Activated T-helper 9 cell treated with anti-CD3 and anti-CD28 coated beads, Interleukin-2, amount 50 U/mL, for 16 hours (primary cell): ENCODE measurements around the gene SHC4.
"Not testable (repeated sequence)": the region's sequence is repeated elsewhere in the genome, so short reads cannot be mapped to it uniquely, and the experiment has no call there.

ENCODE experiments used
- DNase-seq: peaks from one replicate; pipeline ENCODE4 v3.0.0-alpha.2; 2020; ENCODE audit warnings: low read depth

Gene SHC4

DNA sequence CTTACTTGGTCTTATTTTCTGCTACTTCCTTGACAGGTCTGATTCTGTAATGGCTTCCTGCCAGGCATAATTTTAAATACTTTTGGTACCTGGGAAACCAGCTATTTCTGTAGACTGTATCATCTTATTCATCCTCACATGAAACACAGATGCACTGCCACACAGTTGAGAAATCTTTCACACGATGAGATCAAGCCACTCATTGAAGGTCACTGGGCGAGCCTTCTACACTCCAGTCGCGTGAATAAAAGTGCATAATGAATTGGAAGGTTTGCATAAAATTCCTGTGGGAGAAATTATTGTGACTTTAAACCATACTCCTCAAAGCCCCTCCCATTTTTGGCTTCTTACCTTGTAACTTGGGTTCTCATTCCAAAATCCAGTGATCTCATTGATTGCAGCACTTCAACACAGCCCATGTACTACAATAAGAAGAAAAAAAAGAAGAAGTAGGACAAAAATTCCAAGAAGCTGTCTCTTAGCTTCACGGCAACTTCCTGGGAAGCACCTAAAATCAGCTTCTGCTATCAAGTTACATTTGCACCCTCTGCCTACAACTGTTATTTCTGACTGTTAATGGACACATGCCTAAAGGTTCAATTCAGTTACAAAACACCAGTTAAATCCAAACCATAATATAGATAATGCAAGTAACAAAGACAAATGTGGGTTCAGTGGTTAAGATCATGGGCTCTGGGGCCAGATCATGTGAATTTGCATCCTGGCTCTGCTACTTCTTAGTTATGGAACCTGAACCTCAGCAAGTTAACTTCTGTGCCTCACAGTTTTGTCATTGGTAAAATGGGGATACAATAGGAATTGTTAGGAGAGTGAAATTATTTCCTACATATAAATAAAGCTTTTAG, 39.0 kb downstream of the SHC4 start:
- no peak for DNase-seq

GRCh38 chr15:48922046-48922445, 41.7 kb downstream of the SHC4 start:
- DNase-seq = no peak

DNA sequence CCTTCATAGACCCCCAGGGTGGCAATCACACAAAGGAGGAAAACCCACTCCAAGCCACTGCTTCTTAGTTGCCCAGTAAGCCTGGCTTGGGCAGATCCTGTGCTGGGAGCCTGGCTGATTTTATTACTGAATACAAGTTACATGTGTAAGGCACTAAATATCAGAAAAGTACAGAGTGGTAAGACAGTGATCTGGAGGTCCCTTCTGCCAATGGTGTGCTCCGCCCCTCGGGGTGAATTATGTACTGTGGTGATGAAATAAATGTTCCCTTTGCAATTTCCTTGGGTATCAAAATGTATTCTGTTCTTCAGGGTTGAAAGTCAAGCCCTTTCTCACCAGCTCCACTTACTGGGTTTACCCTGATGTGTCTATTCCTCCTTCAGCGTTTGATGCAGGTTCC, 47.0 kb downstream of the SHC4 start:
- DNase-seq = no peak

DNA sequence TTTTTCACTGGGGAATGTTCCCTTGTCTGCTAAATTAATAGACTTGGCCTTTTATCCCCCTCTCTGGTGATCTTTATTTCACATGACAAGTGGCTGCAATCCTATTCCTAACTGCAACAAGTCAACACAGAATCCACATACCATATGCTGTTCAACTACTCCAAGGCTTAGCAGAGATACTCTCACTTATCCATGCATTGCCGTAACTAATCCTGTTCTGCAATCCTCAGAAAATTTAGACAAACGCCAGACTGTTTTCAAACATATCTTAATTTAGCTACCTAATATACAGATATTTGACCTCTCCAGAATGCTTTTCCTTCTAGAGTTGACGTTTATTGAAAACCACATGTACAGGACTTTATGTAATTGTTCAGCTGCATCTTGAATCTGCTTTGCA, 47.9 kb downstream of the SHC4 start:
- DNase-seq = no peak

- DNase-seq = no peak
These were observed 49.0 kb downstream of the SHC4 start for GRCh38 chr15:48914717-48915116.

DNA sequence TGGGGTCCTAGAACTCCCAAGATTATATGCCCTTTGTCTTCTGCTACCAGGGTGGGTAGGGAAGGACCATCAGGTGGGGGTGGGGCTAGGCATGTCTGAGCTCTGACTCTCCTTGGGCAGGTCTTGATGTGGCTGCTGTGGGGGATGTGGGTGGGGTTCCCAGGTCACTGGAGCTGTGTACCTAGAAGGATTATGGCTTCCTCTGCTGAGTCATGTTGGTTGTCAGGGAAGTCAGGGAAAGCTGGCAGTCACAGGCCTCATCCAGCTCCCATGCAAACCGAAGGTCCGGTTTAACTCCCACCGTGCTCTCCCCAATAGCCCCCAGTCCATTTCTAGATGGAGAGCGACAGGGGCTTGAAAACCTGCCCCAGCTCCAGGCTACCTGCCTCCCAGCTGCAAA, 50.6 kb downstream of the SHC4 start:
- no peak for DNase-seq

GRCh38 chr15:48910554-48910953, 53.2 kb downstream of the SHC4 start:
- DNase-seq = not testable (repeated sequence)

- DNase-seq = not testable (repeated sequence)
These were observed 54.4 kb downstream of the SHC4 start for GRCh38 chr15:48909313-48909712.

- no peak for DNase-seq
These were observed 57.9 kb downstream of the SHC4 start for GRCh38 chr15:48905847-48906246.

GRCh38 chr15:48905216-48905615, 58.5 kb downstream of the SHC4 start:
- no peak for DNase-seq

- no peak for DNase-seq
These were observed 59.0 kb downstream of the SHC4 start for GRCh38 chr15:48904758-48905157.

DNA sequence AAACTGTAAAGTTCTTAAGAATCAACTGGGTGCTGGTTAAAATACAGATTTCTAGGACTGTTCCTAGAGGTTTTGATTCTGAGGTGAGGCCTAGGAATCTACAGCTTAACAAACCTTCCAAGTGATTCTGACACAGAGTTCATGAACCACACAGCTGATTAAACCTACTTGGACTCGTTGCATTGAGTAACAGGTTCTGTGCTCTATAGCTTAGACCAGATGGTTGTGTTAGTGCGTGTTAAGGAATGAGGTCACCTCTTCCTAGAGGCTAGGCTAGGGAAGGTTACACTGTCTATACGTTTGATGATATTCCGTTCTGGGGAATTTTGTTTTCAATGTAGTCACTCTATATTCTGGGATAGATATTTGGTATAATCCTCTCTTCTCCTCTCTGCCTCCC, 63.9 kb downstream of the SHC4 start:
- no peak for DNase-seq

DNA sequence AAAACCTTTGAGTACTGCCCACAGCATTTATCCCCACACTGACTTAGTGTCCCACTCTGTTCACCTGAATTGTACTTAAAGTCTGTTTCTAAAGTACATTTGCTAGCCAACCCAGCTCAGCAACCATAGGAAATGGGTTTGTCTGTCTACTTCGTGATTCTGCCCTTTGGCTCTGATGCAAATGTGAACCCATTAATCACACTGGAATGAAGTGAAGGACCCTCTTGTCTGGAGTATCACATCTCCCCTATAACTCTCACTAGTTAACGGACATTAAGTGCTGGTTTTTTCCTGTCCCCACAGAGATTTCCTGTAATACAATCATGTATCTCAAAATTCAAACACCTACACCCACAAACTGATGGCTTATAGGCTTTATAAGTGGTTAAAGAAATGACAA, 65.3 kb downstream of the SHC4 start:
- DNase-seq = no peak

DNA sequence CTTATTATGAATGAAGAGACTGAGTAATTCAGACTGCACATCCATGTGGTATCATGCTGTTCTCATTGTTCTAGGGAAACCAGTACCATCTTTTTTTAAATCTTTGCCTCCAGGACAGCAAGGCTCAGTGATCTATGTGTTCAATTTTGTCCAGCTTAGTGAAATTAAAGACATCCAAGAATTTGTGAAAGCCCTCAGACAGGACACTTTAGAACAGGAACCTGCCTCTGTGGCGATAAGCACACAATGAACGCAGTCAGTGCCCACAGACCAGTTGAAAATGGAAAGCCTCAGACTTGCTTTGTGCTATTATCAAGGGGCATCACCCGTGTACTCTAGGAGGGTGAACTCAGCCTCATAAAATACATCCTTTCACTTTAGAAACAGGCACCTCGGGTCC, 65.7 kb downstream of the SHC4 start:
- DNase-seq = no peak

DNA sequence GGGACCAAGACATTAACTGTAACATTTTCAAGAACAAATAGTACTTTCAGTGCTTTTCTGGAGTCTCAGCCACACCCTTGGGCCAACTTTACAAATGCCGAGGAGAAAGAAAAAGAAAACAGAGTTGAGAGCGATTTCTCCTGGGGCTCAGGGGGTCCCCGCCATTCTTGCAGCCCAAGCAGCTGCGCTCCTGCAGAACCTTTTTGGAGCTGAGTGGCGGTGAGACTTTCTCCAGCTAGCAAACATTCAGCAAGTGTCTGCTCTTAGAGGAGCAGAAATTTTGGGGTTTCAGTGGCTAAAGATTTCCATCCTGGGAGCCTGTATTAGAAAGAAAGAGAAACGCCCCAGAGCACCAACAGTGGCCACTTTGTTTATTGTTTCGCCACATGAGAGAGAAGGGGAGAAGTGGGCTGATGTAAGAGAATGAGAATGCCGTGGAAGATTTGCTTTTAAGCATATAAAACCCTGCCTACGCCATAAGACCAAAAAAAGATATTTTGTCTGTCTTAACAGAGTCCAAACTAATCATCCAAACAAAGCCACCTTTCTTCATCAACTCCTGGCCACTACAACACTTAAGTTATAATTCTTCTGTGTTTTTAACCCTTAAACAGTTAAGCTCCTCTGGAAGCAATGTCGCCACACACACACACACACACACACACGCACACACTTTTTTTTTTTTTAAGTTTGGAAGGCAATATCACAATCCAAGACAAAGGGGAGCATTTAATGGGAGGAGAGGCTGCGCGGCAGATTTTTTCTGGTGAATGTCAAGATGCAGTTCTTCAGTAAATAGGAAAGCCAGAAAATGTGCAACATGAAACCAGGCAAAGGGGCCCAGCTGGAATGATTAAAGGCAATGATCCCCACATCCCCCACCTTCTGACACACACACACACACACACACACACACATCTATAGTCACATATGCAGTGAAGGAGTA, 66.6 kb downstream of the SHC4 start:
- DNase-seq = no peak

- no peak for DNase-seq
These were observed 70.4 kb downstream of the SHC4 start for GRCh38 chr15:48893311-48893710.

DNA sequence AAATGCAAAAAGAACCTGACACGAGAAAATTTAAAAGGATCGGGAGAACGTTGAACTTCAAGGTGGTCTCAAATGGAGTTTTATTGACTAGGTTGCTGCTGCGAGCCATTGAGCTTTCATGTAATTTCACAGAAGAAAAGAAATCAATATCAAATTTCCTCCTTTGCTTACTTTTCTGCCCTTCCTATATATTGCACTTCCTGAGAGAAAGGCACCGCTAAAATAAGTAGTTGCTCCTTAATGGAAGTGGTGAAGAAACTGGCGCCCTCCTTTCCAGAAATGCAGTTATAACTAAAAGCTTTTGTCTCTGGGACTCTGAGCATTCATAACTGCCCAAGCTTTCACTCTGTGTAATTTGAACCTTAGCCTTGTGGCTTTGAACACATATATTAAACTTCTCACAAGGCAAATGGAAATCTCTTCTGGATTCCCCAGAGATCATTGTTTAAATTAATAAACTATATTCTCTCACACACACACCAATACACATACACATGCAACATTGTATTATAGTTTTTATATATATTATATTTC, 72.4 kb downstream of the SHC4 start:
- no peak for DNase-seq

GRCh38 chr15:48890375-48890972, 73.2 kb downstream of the SHC4 start:
- no peak for DNase-seq

DNA sequence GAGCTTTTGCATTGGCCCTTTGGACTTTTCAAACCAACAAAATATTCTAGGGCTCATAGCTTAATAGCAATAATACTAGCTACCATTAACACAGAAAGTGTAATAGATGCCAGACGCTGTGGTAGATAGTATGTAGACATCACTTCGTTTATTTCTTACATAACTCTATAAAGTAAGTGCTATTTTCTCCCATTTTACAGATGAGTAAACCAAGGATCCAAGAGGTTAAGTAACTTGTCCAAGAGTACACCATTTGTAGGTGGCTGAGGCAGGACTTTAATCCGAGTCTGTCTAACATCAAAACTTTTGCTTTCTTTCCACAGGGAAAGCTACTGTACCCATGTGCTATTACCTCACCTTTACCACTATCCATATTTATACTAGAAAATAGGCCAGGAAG, 73.8 kb downstream of the SHC4 start:
- DNase-seq = no peak

DNA sequence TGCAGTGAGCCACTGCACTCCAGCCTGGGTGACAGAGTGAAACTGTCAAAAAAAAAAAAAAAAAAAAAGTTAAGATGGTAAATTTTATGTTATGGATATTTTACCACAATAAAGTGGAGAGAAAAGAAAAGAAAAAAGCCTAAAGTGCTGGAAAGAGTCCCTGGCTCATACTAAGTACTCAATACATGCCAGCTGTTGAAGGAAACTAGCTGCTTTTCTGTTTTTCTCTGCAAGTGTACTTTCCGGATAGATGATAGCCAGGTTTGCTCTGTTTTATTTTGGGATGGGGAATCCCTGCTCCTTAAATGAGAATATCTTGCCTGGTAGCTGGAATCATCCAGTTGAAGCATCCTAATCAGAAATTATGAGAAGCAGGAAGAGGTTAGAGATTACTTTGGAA, 74.9 kb downstream of the SHC4 start:
- DNase-seq = no peak

DNA sequence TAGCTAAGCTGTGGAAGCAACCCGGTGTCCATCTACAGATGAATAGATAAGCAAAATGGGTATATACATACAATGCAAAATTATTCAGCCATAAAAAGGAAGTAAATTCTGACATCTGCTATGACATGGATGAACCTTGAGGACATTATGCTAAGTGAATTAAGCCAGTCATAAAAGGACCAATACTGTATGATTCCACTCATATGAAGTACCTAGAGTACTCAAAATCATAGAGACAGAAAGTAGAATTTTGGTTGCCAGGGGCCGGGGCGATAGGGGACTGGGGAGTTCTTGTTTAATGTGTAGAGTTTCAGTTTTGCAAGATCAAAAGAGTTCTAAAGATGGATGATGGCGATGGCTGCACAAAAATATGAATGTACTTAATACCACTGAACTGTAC, 75.5 kb downstream of the SHC4 start:
- no peak for DNase-seq

- DNase-seq = no peak
These were observed 76.6 kb downstream of the SHC4 start for GRCh38 chr15:48887144-48887543.
